ENCODE data around the gene DEDD. TPM values are rescaled to one million over a fixed set of nuclear protein-coding genes. Genes with fewer than 3 reads are reported as not detected.

DEDD gene
- total RNA-seq, 2 experiments from 2014 or later = 38.2 to 40.0 TPM

DNA sequence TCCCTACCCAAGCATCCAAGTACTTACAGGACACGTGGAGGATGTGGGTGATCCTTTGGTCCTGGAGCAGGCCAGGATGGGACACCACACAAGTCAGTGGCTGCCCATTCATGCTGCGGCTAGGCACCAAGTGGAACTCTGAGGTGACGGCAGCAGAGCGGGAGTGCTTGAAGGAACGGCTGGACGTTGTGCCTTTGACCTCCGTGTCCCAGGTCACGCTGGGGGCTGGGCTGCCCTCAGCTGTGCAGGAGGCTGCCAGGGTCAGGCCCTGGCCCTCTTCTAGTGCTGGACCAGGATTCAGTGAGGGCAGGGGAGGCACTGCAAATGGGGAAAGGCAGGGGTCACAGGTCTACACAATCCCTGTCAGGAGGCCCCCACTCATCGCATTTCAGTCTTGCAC, 55.0 kb downstream of the DEDD start:
- H3K4me1 Mint-ChIP-seq = peaks cover 18% of the 10 kb centered on the region
- H3K4me3 Mint-ChIP-seq = no peak overlapping the region
- H3K27me3 Mint-ChIP-seq = peaks cover 2% of the 10 kb centered on the region
- POLR2A ChIA-PET = interaction anchor here (1.1 kb wide), 1 partner anchor 32 kb away, joined by 3 read pairs; the partner anchor contains the start of gene USF1
- CTCF ChIA-PET = no interaction called here
- H3K27ac Mint-ChIP-seq = no peak overlapping the region
- no peaks in the 10 kb centered on the region for H3K9me3 Mint-ChIP-seq
- H3K36me3 Mint-ChIP-seq (ENCODE audit: low read depth) = no peaks in the 10 kb centered on the region
- DNase-seq = no peak

DNA sequence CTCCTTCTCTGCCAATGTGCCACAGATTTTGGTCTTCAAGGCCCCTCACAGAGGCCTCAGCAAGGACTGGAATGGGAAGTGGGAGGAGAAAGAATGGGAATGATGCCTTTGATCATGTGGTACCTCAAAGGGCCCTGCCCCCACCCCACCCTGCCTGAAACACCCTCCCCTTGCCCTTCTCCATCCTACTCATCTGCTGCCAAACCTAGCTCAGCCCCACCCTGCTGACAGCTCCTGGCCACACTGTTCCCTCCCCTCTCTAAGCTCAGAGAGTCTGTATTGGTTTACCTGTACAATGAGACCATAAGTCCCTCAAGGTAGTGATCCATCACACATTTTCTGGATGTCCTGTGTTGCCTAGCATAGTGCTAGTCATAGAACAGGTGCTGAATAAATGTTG, 56.1 kb downstream of the DEDD start:
- Mint-ChIP-seq H3K27me3 (peaks cover 2% of the 10 kb centered on the region), H3K4me3 (no peak overlapping the region), H3K27ac (no peak overlapping the region), H3K9me3 (no peaks in the 10 kb centered on the region), H3K36me3 (ENCODE audit: low read depth) (no peaks in the 10 kb centered on the region), H3K4me1 (peaks cover 26% of the 10 kb centered on the region)
- DNase-seq = no peak
- ChIA-PET POLR2A (interaction anchor here (0.5 to 1.1 kb wide), 2 partner anchors 27 to 31 kb away, joined by 3 to 5 read pairs; partner anchors contain the start of gene USF1), CTCF (interaction anchor here (11.4 kb wide), 1 partner anchor 20 kb away, joined by 128 read pairs; the partner anchor contains the start of gene KLHDC9)

DNA sequence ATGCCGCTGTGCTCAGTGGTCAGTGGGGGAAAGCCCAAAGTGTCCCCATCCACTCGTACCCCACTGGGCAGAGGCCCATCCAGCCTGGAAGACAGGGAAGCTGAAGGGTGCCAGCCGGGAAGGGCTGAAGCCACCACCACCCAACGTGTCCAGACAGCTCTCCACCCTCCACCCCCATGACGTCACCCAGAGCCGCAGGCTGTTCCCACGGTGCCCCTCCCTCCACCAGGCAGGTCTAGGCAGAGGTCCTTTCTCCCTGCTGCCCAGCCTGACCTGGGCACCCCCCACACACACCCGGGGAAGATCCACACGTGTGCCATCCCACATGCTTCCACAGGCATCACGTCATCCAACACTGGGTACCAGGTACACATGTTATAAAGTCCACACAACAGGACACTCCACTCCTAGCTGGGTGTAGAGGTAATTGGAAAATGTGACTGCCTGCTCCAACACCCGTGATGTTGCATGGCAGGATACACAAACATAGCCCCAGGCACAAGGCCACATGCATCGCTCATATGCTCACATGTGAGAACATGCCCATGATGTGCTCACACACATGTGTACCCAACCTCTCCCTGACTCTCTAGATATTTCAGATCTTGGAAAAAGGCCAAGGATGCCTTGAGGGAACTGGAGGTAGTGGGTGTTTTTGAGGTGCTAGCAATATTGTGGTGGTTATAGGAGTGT, 57.6 kb downstream of the DEDD start:
- no peak for DNase-seq
- CTCF ChIA-PET = interaction anchor here (0.5 to 11.4 kb wide), 2 partner anchors 21 to 34 kb away, joined by 3 to 128 read pairs; partner anchors contain the start of gene KLHDC9

DNA sequence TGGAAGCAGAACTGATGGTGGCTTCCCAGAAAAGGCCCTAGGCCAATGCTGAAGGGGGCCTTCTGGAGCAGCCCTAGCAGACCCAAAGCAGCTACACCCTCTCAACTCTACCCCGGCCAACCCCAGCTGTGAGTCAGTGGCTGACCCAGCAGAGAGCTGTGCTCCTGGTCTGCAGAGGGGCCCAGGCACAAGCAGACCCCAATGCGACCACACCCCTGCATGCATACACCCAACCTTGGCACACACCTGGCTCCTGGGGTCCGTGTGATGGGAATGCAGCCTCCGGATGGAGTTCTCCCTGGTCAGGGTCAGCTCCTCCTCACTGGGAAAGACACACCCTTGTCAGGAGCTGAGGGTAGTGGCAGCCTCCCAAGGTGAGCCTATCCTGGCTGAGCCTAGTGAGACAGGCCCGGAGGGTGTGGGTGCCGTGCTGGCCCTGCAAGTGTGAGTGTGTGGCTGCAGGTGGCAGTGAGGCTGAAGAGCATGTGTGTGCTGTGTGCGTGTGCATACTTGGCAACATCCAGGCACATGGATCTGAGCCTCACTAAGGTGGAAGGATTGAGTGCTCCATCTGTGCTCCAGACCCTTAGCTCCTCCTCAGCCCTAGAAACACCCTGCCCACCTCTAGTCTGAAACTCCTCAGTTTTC, 58.9 kb downstream of the DEDD start:
- no peak overlapping the region for H3K4me3 Mint-ChIP-seq
- peaks cover 12% of the 10 kb centered on the region for H3K36me3 Mint-ChIP-seq (ENCODE audit: low read depth)
- ChIA-PET CTCF (interaction anchor here (1.2 to 11.4 kb wide), 2 partner anchors 19 to 22 kb away, joined by 3 to 128 read pairs; partner anchors contain the start of gene KLHDC9), POLR2A (interaction anchor here (1.0 to 1.4 kb wide), 4 partner anchors 27 to 62 kb away, joined by 3 to 4 read pairs (median 4); partner anchors contain the start of genes NIT1, PFDN2 and USF1)
- H3K4me1 Mint-ChIP-seq = peaks cover 31% of the 10 kb centered on the region
- H3K27ac Mint-ChIP-seq = no peak overlapping the region
- no peak for DNase-seq
- H3K9me3 Mint-ChIP-seq = no peaks in the 10 kb centered on the region
- no peaks in the 10 kb centered on the region for H3K27me3 Mint-ChIP-seq

More for the DNA sequence above, 57.6 kb downstream of the DEDD start:
- peaks cover under 1% of the 10 kb centered on the region for H3K36me3 Mint-ChIP-seq (ENCODE audit: low read depth)
- POLR2A ChIA-PET = interaction anchor here (1.3 to 1.4 kb wide), 2 partner anchors 29 to 42 kb away, joined by 4 read pairs; partner anchors contain the start of genes NIT1, PFDN2 and USF1
- no peaks in the 10 kb centered on the region for H3K9me3 Mint-ChIP-seq
- H3K4me1 Mint-ChIP-seq = peaks cover 34% of the 10 kb centered on the region
- H3K27me3 Mint-ChIP-seq = peaks cover 2% of the 10 kb centered on the region
- H3K27ac Mint-ChIP-seq = no peak overlapping the region
- no peak overlapping the region for H3K4me3 Mint-ChIP-seq

DNA sequence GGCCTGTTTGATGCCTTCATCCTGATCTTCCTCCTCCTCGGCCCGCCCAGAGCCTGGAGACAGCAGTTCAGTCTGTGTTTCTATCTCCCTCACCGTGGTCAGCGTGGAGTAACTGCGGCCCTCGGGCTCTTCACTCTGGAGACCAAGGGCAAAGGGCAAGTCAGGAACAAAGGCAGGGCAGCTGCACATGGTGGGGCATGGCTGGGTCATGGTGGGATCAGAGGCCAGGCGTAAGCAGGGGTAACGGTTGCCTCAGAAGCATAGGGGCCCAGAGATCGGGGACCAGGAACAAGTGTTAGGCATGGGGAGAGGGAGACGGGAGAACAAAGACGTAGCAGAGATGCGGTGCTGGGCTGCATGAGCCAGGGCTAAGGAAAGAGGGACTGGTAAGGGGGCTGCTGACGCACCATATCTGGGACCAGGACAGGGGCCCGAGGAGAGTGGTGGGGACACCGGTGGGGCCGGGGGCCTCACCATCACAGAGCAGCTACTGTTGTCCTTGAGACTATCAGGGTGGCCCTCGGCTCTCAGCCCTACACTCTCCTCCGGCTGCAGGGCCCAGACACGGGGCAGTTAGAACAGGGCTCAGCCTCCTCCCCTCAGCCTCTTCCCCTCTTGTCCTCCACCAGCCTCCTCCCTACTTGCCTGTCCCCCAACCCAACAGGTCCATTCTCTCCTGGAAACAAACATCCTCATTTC, 59.6 kb downstream of the DEDD start:
- DNase-seq = no peak
- peaks cover 33% of the 10 kb centered on the region for H3K4me1 Mint-ChIP-seq
- H3K9me3 Mint-ChIP-seq = no peaks in the 10 kb centered on the region
- no peak overlapping the region for H3K27ac Mint-ChIP-seq
- no peak overlapping the region for H3K4me3 Mint-ChIP-seq
- POLR2A ChIA-PET = interaction anchor here (1.0 to 7.2 kb wide), 3 partner anchors 24 to 63 kb away, joined by 3 to 142 read pairs (median 4); partner anchors contain the start of gene KLHDC9
- H3K27me3 Mint-ChIP-seq = no peaks in the 10 kb centered on the region
- CTCF ChIA-PET = interaction anchor here (1.0 to 11.4 kb wide), 7 partner anchors 14 to 93 kb away, joined by 3 to 128 read pairs (median 5); partner anchors contain the start of genes DEDD and KLHDC9
- peaks cover 19% of the 10 kb centered on the region for H3K36me3 Mint-ChIP-seq (ENCODE audit: low read depth)

DNA sequence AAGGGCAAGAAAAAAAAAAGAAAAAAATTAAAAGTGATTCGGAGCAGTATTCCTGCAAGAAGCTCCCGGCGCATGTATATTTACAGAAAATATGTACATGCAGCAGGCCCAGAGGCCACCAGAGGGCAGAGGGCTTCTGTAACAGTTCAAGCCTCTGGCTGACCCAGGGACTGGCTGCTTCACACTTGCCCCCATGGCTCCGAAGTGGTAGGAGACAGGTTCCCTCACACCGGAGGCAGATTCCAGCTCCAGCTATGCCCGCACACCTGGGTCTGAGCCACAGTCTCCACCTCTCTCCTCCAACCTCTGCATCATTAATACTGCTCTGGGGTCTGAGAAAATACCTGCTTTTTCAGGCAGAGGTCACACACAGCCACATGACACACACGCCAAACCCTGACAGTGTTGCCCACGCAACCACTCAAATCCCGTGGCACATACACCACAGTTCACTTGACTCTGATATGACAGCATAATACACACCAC, 60.5 kb downstream of the DEDD start:
- peaks cover 40% of the 10 kb centered on the region for H3K4me1 Mint-ChIP-seq
- peak overlapping the region; percentile 36 for H3K27ac Mint-ChIP-seq
- POLR2A ChIA-PET = interaction anchor here (1.2 to 8.5 kb wide), 5 partner anchors 12 to 62 kb away, joined by 3 to 293 read pairs (median 45); partner anchors contain the start of genes DEDD, KLHDC9 and USF1
- H3K27me3 Mint-ChIP-seq = no peaks in the 10 kb centered on the region
- no peaks in the 10 kb centered on the region for H3K9me3 Mint-ChIP-seq
- peak; percentile 61 for DNase-seq
- H3K4me3 Mint-ChIP-seq = no peak overlapping the region
- CTCF ChIA-PET = interaction anchor here (0.7 to 11.4 kb wide), 17 partner anchors 9 to 154 kb away, joined by 3 to 128 read pairs (median 4); partner anchors contain the start of genes DEDD, KLHDC9, NIT1 and PFDN2
- peaks cover 29% of the 10 kb centered on the region for H3K36me3 Mint-ChIP-seq (ENCODE audit: low read depth)

Other genes with a start within 250 kb of the DEDD start
- gene ITLN1, start 247.5 kb downstream of the DEDD start, total RNA-seq = not detected
- not detected for gene ITLN2, start 177.9 kb downstream of the DEDD start, total RNA-seq
- 10 to 100 TPM; 13.9 to 16.2 TPM for gene F11R, start 111.5 kb downstream of the DEDD start, total RNA-seq
- gene TSTD1, start 93.7 kb downstream of the DEDD start, total RNA-seq = 10 to 100 TPM; 56.1 to 63.8 TPM
- gene USF1, start 86.7 kb downstream of the DEDD start, total RNA-seq = 10 to 100 TPM; 67.4 to 68.0 TPM
- gene ARHGAP30, start 62.8 kb downstream of the DEDD start, total RNA-seq = 100 to 1,000 TPM; 331 to 339 TPM
- gene NECTIN4, start 43.1 kb downstream of the DEDD start, total RNA-seq = not detected
- 1 to 10 TPM; 1.2 TPM for gene KLHDC9, start 34.3 kb downstream of the DEDD start, total RNA-seq
- 10 to 100 TPM; 76.6 to 78.8 TPM for gene PFDN2, start 14.6 kb downstream of the DEDD start, total RNA-seq
- 10 to 100 TPM; 50.8 to 51.5 TPM for gene NIT1, start 14.6 kb downstream of the DEDD start, total RNA-seq
- gene UFC1, start 21.3 kb upstream of the DEDD start, total RNA-seq = 100 to 1,000 TPM; 103 to 113 TPM
- 10 to 100 TPM; 32.5 to 34.8 TPM for gene USP21, start 26.8 kb upstream of the DEDD start, total RNA-seq
- 10 to 100 TPM; 32.9 to 33.2 TPM for gene PPOX, start 33.8 kb upstream of the DEDD start, total RNA-seq
- gene B4GALT3, start 44.8 kb upstream of the DEDD start, total RNA-seq = 10 to 100 TPM; 55.0 to 56.7 TPM
- gene ADAMTS4, start 66.4 kb upstream of the DEDD start, total RNA-seq = 1 to 10 TPM in 1 of 2 experiments, under 1 TPM in 1; 0.83 to 1.2 TPM
- gene NDUFS2, start 69.7 kb upstream of the DEDD start, total RNA-seq = 10 to 100 TPM; 83.0 to 87.3 TPM
- gene FCER1G, start 82.6 kb upstream of the DEDD start, total RNA-seq = 1 to 10 TPM; 1.1 to 1.3 TPM
- not detected for gene APOA2, start 91.0 kb upstream of the DEDD start, total RNA-seq
- 10 to 100 TPM; 17.4 to 18.1 TPM for gene TOMM40L, start 93.4 kb upstream of the DEDD start, total RNA-seq
- not detected for gene NR1I3, start 105.5 kb upstream of the DEDD start, total RNA-seq
- gene PCP4L1, start 126.1 kb upstream of the DEDD start, total RNA-seq = under 1 TPM in 1 of 2 experiments, not detected in 1; 0.28 TPM
- gene MPZ, start 177.3 kb upstream of the DEDD start, total RNA-seq = 1 to 10 TPM; 5.9 to 8.1 TPM
- 100 to 1,000 TPM; 172 to 173 TPM for gene SDHC, start 181.7 kb upstream of the DEDD start, total RNA-seq
- not detected for gene CFAP126, start 235.2 kb upstream of the DEDD start, total RNA-seq